ENCODE measurements around the gene HIBCH. TPM values are rescaled to one million over a fixed set of nuclear protein-coding genes. Genes with fewer than 3 reads are reported as not detected.

Gene HIBCH
- polyA plus RNA-seq, 1 donor (not counting 4 experiments of a cell fraction or from before 2014, with no cell fraction given) = 19.4 TPM

DNA sequence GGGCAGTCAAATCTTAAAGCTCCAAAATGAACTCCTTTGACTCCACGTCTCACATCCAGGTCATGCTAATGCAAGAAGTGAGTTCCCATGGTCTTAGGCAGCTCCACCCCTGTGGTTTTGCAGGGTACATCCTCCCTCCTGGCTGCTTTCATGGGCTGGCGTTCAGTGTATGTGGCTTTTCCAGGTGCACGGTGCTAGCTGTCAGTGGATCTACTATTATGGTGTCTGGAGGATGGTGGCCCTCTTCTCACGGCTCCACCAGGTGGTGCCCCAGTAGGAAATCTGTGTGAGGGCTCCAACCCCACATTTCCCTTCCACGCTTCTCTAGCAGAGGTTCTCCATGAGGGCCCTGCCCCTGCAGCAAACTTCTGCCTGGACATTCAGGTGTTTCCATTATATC is 151.9 kb downstream of the HIBCH start:
- Histone ChIP-seq H4K20me1 (ENCODE audit: control insufficient read depth, extremely low read depth, insufficient read depth, low read length) (no peaks in the 10 kb centered on the region), H2AFZ (ENCODE audit: control insufficient read depth, low read length) (no peak overlapping the region), H3K9me3 (ENCODE audit: control insufficient read depth, low read depth, low read length) (no peaks in the 10 kb centered on the region), H3K4me2 (ENCODE audit: control insufficient read depth, extremely low read depth, insufficient read depth, low read depth, low read length) (no peak overlapping the region), H3K36me3 (ENCODE audit: control insufficient read depth in 2 of 2, extremely low read depth in 1 of 2, insufficient read depth in 2 of 2, low read length in 2 of 2) (no peaks in the 10 kb centered on the region), H3K9me1 (ENCODE audit: control insufficient read depth, extremely low read depth, insufficient read depth, low read length) (no peaks in the 10 kb centered on the region), H3K9ac (ENCODE audit: control insufficient read depth, extremely low read depth, insufficient read depth, low read length) (no peak overlapping the region), H3K27me3 (ENCODE audit: control insufficient read depth, extremely low read depth, insufficient read depth, low read length) (no peaks in the 10 kb centered on the region), H3K79me2 (ENCODE audit: control insufficient read depth, insufficient read depth, low read length) (no peaks in the 10 kb centered on the region), H3K4me1 (ENCODE audit: control insufficient read depth, extremely low read depth, insufficient read depth, low read length) (no peaks in the 10 kb centered on the region), H3K4me3 (ENCODE audit: control insufficient read depth in 2 of 3, extremely low read depth in 1 of 3, insufficient read depth in 2 of 3, low read depth in 1 of 3, low read length in 3 of 3) (no peak overlapping the region), H3K27ac (ENCODE audit: control insufficient read depth, insufficient read depth, low read length) (no peak overlapping the region)
- dilution Hi-C loops (cut with MboI; ENCODE audit: extremely low pct_ligation_motif_present, low sequenced_read_pairs) = no loop called here
- FAIRE-seq (no peak), DNase-seq (ENCODE audit: low read depth, low spot score) (no peak)
- TF ChIP-seq EZH2 (IDR thresholded peaks at IDR 0.05; ENCODE audit: low read length) = no peak
- no peak for TF ChIP-seq CTCF (optimal IDR thresholded peaks at IDR 0.05 in 1 of 3, IDR thresholded peaks at IDR 0.05 in 1 of 3, conservative IDR thresholded peaks at IDR 0.05 in 1 of 3; ENCODE audit: extremely low read depth in 1 of 3, insufficient read depth in 2 of 3, low read length in 3 of 3)

GRCh38 chr2:190165491-190165890 is 154.1 kb downstream of the HIBCH start:
- Histone ChIP-seq H2AFZ (ENCODE audit: control insufficient read depth, low read length) (no peak overlapping the region), H3K27me3 (ENCODE audit: control insufficient read depth, extremely low read depth, insufficient read depth, low read length) (no peaks in the 10 kb centered on the region), H4K20me1 (ENCODE audit: control insufficient read depth, extremely low read depth, insufficient read depth, low read length) (no peaks in the 10 kb centered on the region), H3K9ac (ENCODE audit: control insufficient read depth, extremely low read depth, insufficient read depth, low read length) (no peak overlapping the region), H3K4me2 (ENCODE audit: control insufficient read depth, extremely low read depth, insufficient read depth, low read depth, low read length) (no peak overlapping the region), H3K27ac (ENCODE audit: control insufficient read depth, insufficient read depth, low read length) (no peak overlapping the region), H3K4me1 (ENCODE audit: control insufficient read depth, extremely low read depth, insufficient read depth, low read length) (no peaks in the 10 kb centered on the region), H3K4me3 (ENCODE audit: control insufficient read depth in 2 of 3, extremely low read depth in 1 of 3, insufficient read depth in 2 of 3, low read depth in 1 of 3, low read length in 3 of 3) (no peak overlapping the region), H3K9me1 (ENCODE audit: control insufficient read depth, extremely low read depth, insufficient read depth, low read length) (no peaks in the 10 kb centered on the region), H3K36me3 (ENCODE audit: control insufficient read depth in 2 of 2, extremely low read depth in 1 of 2, insufficient read depth in 2 of 2, low read length in 2 of 2) (no peaks in the 10 kb centered on the region), H3K9me3 (ENCODE audit: control insufficient read depth, low read depth, low read length) (no peaks in the 10 kb centered on the region), H3K79me2 (ENCODE audit: control insufficient read depth, insufficient read depth, low read length) (no peaks in the 10 kb centered on the region)
- dilution Hi-C loops (cut with MboI; ENCODE audit: extremely low pct_ligation_motif_present, low sequenced_read_pairs) = no loop called here
- TF ChIP-seq CTCF (optimal IDR thresholded peaks at IDR 0.05 in 1 of 3, IDR thresholded peaks at IDR 0.05 in 1 of 3, conservative IDR thresholded peaks at IDR 0.05 in 1 of 3; ENCODE audit: extremely low read depth in 1 of 3, insufficient read depth in 2 of 3, low read length in 3 of 3) (no peak), EZH2 (IDR thresholded peaks at IDR 0.05; ENCODE audit: low read length) (no peak)
- FAIRE-seq (no peak), DNase-seq (ENCODE audit: low read depth, low spot score) (no peak)
